GM21390 (cell line): Measurements from ENCODE around the gene APOE.
"Not testable (repeated sequence)": the region's sequence is repeated elsewhere in the genome, so short reads cannot be mapped to it uniquely, and the experiment has no call there.

Source experiments
- ATAC-seq: cut with Tn5 transposase; IDR thresholded peaks from one replicate; pipeline ENCODE4 v1.9.1; 2021; ENCODE audit not compliant: unreplicated experiment

APOE gene

GRCh38 chr19:44905437-44906160 is at the start of gene APOE:
Gene APOE (plus strand): TSS chr19:44905796. CDS start chr19:44906625, 829 bp downstream.
- ATAC-seq = no peak

- ATAC-seq = no peak
Measured at GRCh38 chr19:44856421-44857083, 49.0 kb upstream of the APOE start.

- no peak for ATAC-seq
Measured at GRCh38 chr19:44857837-44858236, 47.8 kb upstream of the APOE start.

- not testable (repeated sequence) for ATAC-seq
Measured at GRCh38 chr19:44861576-44861975, 44.0 kb upstream of the APOE start.

GRCh38 chr19:44863990-44864389 is 41.6 kb upstream of the APOE start:
- no peak for ATAC-seq

- no peak for ATAC-seq
Measured at GRCh38 chr19:44865196-44865767, 40.3 kb upstream of the APOE start.

GRCh38 chr19:44866664-44867063 is 38.9 kb upstream of the APOE start:
- ATAC-seq = no peak

GRCh38 chr19:44867578-44867977 is 38.0 kb upstream of the APOE start:
- no peak for ATAC-seq

GRCh38 chr19:44869733-44870470 is 35.7 kb upstream of the APOE start:
- ATAC-seq = no peak

- no peak for ATAC-seq
Measured at GRCh38 chr19:44871809-44872208, 33.8 kb upstream of the APOE start.

- no peak for ATAC-seq
Measured at GRCh38 chr19:44872661-44873060, 32.9 kb upstream of the APOE start.

GRCh38 chr19:44874317-44874716 is 31.3 kb upstream of the APOE start:
- ATAC-seq = no peak

GRCh38 chr19:44875666-44876451 is 29.7 kb upstream of the APOE start:
- no peak for ATAC-seq

- no peak for ATAC-seq
Measured at GRCh38 chr19:44876930-44877535, 28.6 kb upstream of the APOE start.

GRCh38 chr19:44878120-44878865 is 27.3 kb upstream of the APOE start:
- no peak for ATAC-seq

GRCh38 chr19:44879309-44880065 is 26.1 kb upstream of the APOE start:
- no peak for ATAC-seq

- ATAC-seq = no peak
Measured at GRCh38 chr19:44882063-44882462, 23.5 kb upstream of the APOE start.

- not testable (repeated sequence) for ATAC-seq
Measured at GRCh38 chr19:44882619-44883397, 22.8 kb upstream of the APOE start.
